NCI-H446 (cell line): ENCODE measurements around the gene GABPB1.
"Not testable (repeated sequence)": the region's sequence is repeated elsewhere in the genome, so short reads cannot be mapped to it uniquely, and the experiment has no call there.

ENCODE experiments used
- DNase-seq, 2 experiments: peaks; one replicate each; lab custom pipeline; 2025; lab: John Stamatoyannopoulos, UW

Gene GABPB1

GRCh38 chr15:50354838-50355618 lies at the start of gene GABPB1:
Gene GABPB1 (minus strand): TSS chr15:50355198. CDS start chr15:50309798, 45,400 bp downstream.
- peak; percentile 87 to 92 for DNase-seq

GRCh38 chr15:50391561-50391960 lies 36.6 kb upstream of the GABPB1 start:
- not testable (repeated sequence) for DNase-seq

DNA sequence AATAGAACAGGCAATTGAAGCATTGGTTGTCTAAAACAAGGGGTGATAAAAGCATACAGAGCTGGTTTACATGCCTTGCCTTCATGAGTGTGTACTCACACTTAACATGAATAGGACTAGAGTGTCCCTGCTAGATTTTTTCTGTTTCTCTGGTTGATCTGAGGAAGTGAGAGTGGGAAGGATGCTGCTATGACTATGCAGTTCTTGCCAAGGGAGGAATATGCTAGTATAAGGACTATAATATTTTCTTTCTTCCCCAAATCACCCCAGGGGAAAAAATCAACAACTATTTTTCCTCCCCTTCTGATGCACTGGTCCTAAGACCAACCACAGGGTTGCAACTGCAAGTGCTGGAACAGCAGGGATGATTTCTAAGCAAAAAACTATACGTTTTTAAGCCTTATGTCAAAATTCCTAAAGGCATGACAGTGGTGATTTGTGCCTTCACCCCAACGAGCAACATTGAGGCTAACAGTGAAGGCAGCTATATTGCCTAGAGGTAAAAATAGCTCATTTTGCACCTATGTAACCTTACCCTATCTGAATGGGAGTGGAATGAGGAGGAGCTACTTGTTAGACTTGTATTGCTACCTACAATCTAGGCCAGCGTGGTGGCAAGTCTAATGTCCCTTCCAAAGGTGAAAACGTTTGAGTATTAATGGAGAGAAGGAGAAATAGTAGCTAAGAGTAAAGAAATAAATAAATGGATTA lies 35.7 kb upstream of the GABPB1 start:
- no peak for DNase-seq

- DNase-seq: not testable (repeated sequence)
These were observed 27.4 kb upstream of the GABPB1 start for GRCh38 chr15:50382408-50382807.

DNA sequence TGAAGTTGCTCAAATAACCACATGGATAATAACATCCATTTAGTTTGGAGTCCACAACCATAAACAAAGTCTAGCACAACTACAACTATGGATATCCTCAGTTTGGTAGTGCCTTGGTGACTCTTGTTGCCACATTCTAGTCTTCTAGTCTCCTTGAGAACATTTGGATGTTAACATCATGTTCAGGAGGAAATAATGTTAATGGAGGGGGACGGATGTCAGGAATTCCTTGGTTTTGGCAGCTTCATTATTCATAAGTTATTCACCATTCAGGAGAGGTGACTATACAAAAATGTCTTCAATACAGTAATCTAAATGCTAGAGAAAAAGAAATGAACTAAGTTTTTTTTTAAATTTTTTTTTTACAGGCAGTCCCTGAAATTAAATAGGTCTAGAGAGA lies 26.4 kb upstream of the GABPB1 start:
- no peak for DNase-seq

DNA sequence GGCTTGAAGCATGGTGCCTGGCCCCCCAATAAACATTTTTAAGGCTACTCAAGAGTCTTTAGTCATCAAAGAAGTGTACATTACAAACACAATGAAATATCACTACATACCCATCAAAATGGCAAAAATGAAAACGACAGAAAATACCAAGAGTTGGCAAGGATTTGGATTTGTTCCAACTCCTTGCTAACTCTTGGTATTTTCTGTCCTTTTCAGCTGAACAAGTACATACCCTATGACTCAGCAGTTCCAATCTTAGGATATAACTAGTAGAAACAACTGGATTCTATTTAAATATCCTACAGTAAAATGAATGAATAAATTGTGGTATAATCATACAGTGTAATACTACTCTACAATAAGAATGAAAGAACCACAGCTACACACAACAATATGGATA lies 25.1 kb upstream of the GABPB1 start:
- DNase-seq: no peak

DNA sequence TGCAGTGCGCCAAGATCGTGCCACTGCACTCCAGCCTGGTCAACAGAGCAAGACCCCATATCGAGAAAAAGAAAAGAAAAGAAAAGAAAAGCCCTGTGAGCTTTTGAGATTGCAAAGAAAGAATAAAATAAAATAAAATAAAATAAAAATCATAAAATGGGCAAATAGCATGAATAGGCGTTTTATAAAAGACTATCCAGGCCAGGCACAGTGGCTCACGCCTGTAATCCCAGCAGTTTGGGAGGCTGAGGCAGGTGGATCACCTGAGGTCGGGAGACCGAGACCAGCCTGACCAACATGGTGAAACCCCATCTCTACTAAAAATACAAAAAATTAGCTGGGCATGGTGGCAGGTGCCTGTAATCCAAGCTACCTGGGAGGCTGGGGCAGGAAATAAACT lies 24.4 kb upstream of the GABPB1 start:
- DNase-seq: not testable (repeated sequence)

- DNase-seq: no peak
These were observed 23.8 kb upstream of the GABPB1 start for GRCh38 chr15:50378776-50379175.

GRCh38 chr15:50377867-50378751 lies 23.1 kb upstream of the GABPB1 start:
- no peak for DNase-seq

DNA sequence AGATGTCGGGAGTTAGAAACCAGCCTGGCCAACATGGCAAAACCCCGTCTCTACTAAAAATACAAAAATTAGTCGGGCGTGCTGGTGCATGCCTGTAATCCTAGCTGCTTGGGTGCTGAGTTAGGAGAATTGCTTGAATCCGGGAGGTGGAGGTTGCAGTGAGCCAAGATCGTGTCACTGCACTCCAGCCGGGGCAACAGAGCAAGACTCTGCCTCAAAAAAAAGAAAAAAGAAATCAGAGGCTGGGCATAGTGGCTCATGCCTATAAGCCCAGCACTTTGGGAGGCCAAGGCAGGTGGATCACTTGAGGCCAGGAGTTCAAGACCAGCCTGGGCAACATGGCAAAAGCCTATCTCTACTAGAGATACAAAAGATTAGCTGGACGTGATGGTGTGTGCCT lies 14.6 kb upstream of the GABPB1 start:
- DNase-seq: not testable (repeated sequence)

- DNase-seq: no peak
These were observed 11.0 kb upstream of the GABPB1 start for GRCh38 chr15:50365971-50366370.

- no peak for DNase-seq
These were observed 10.6 kb upstream of the GABPB1 start for GRCh38 chr15:50365570-50365969.

- no peak for DNase-seq
These were observed 8.6 kb upstream of the GABPB1 start for GRCh38 chr15:50363612-50364011.

GRCh38 chr15:50361756-50362155 lies 6.8 kb upstream of the GABPB1 start:
- no peak for DNase-seq

- peak in 1 of 2 experiments; percentile 14 for DNase-seq
These were observed 3.8 kb upstream of the GABPB1 start for GRCh38 chr15:50358845-50359244.

DNA sequence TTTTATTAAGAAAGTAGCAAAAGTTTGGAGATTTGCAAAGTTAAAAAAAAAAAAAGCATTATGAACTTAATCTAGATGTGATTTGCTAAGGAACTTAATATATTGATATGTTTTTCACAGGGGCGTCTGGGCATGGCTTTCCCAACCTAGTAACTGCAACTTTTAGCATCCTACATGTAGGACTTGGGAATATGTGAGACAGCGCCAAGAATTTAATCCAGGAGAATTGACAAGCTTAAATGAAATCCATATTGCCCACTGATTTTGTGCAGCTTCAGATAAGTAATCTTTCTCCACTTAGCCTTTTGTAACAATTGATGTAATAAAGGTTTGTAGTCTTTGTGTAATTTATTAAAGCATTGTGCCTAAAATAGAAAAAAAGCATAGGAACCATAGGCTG lies 982 bp upstream of the GABPB1 start:
- no peak for DNase-seq

GRCh38 chr15:50355619-50355905 lies 564 bp upstream of the GABPB1 start:
- DNase-seq: no peak

GRCh38 chr15:50353975-50354837 lies 792 bp downstream of the GABPB1 start:
- peak in 1 of 2 experiments; percentile 40 for DNase-seq

DNA sequence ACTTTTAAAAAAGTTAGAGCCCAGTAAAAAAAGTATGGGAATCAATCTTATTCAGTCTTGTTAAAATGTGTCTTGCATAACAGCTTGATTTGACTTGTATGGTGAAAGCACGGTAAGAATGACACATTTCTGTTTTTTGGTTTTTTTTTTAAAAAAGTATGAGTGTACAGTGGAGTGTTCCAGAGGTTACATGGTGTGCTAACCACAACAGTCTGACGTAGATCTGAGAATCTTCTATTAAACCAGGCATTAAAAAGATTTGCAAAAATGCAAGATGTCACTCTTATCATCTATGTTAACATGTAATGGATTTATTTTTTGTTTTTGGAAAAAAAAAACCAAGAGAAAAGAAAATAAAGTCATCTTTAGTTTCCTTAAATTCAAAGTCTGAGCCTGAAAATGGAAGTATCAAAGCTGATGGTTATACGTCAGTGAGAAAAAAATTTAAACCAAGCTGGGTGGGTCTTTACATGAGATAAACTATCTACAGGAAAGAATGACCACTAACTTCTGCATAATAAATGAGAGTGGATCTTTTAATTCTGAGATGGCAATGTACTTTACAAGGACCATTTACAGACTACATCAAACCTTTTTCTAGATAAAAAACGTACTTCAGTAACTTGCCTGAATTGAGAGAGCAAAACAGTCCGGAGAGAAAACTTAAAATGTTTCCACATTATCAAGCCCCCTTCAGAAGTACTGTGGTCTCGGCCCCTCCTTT lies 1.6 kb downstream of the GABPB1 start:
- no peak for DNase-seq

DNA sequence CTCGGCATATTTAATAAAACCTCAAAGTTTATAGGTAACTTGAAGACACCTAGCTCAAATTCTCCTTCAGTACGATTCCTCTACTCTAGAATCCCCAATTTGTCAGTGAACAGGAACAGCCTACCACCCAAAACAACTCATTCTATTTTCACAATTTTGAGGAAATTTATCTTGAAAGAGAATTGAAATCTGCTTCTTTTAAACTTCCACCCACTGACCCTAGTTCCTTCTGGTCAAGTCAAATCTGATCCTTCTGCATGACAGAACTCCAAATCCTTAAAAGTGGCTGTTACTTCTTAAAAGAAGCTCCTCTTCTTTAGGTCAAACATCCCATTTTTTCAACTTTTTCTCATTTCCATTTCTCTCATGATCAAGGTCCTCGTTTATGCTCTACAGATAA lies 4.4 kb downstream of the GABPB1 start:
- no peak for DNase-seq

- DNase-seq: no peak
These were observed 9.7 kb downstream of the GABPB1 start for GRCh38 chr15:50345298-50345697.
